IMR-90 (cell line): ENCODE results near the gene TFB1M. TPM values are rescaled to one million over a fixed set of nuclear protein-coding genes. Genes with fewer than 3 reads are reported as not detected.

ENCODE experiments used
- ATAC-seq: fragments of 200-7000 bp; cut with Tn5 transposase; 2 replicates; pipeline ENCODE4 v1.9.1; 2020; ENCODE audit warnings: low read depth, mild to moderate bottlenecking, moderate library complexity
- BruUV-seq: library from RNA; stranded (reverse); fragments of 400-500 nt; replicated peaks from 2 replicates; lab custom pipeline; 2021; lab: Mats Ljungman, UMichigan
- CTCF ChIA-PET: fragments of 300-600 bp; formaldehyde crosslinking; extraction: SDS; loops from one replicate; lab custom pipeline; 2021; ENCODE audit warnings: antibody characterized with exemption; lab: Yijun Ruan, JAX
- POLR2A ChIA-PET: fragments of 300-600 bp; sonication (Branson Sonifier 250); formaldehyde crosslinking; loops from one replicate; lab custom pipeline; 2022; ENCODE audit warnings: antibody characterized with exemption; ENCODE audit not compliant: unreplicated experiment; lab: Charles Lee
- DNase-seq: peaks from one replicate; pipeline ENCODE4 v3.0.0; 2013
- H2AFZ ChIP-seq: replicated peaks from 2 replicates; pipeline ENCODE3; 2013; ENCODE audit warnings: low read length, mild to moderate bottlenecking; ENCODE audit not compliant: poor library complexity
- H2AK5ac ChIP-seq: 2 replicates; pipeline ENCODE4 v1.6.1; 2013; ENCODE audit warnings: low read depth, low read length, inconsistent platforms
- H2AK9ac ChIP-seq: replicated peaks from 2 replicates; pipeline ENCODE3; 2013; ENCODE audit warnings: mild to moderate bottlenecking, low read depth, low read length, moderate library complexity; ENCODE audit not compliant: poor library complexity
- H2BK120ac ChIP-seq: 2 replicates; pipeline ENCODE4 v1.6.1; 2013; ENCODE audit warnings: low read depth, low read length, inconsistent platforms
- H2BK15ac ChIP-seq: 3 replicates; pipeline ENCODE4 v1.6.1; 2013; ENCODE audit warnings: low read depth, low read length, inconsistent platforms
- H2BK20ac ChIP-seq: 2 replicates; pipeline ENCODE4 v1.6.1; 2013; ENCODE audit warnings: low read depth, mild to moderate bottlenecking, inconsistent platforms, low read length, moderate library complexity
- H2BK5ac ChIP-seq: 2 replicates; pipeline ENCODE4 v1.6.1; 2013; ENCODE audit warnings: mild to moderate bottlenecking, low read depth, low read length, inconsistent platforms; ENCODE audit not compliant: poor library complexity, severe bottlenecking
- H3K14ac ChIP-seq: replicated peaks from 2 replicates; pipeline ENCODE4 v1.6.1; 2013; ENCODE audit warnings: low read depth, low read length, inconsistent platforms
- H3K18ac ChIP-seq: 2 replicates; pipeline ENCODE4 v1.6.1; 2013; ENCODE audit warnings: low read depth, low read length, control low read depth
- H3K23ac ChIP-seq: 2 replicates; pipeline ENCODE4 v1.6.1; 2013; ENCODE audit warnings: low read depth, low read length, inconsistent platforms
- H3K27ac ChIP-seq: 2 replicates; pipeline ENCODE4 v1.5.1; 2013; ENCODE audit warnings: mild to moderate bottlenecking, control low read depth, low read length; ENCODE audit not compliant: insufficient read depth
- H3K27me3 ChIP-seq: 2 replicates; pipeline ENCODE4 v1.6.1; 2013; ENCODE audit warnings: low read length; ENCODE audit not compliant: control insufficient read depth, insufficient read depth
- H3K36me3 ChIP-seq: 2 replicates; pipeline ENCODE4 v1.6.1; 2013; ENCODE audit warnings: low read length, mixed read lengths; ENCODE audit not compliant: control insufficient read depth, insufficient read depth
- H3K4ac ChIP-seq: 2 replicates; pipeline ENCODE4 v1.6.1; 2013; ENCODE audit warnings: low read depth, low read length, inconsistent platforms
- H3K4me1 ChIP-seq: 2 replicates; pipeline ENCODE4 v1.6.1; 2013; ENCODE audit warnings: low read length, mixed read lengths; ENCODE audit not compliant: control insufficient read depth, insufficient read depth
- H3K4me2 ChIP-seq: 2 replicates; pipeline ENCODE4 v1.6.1; 2013; ENCODE audit warnings: low read depth, mild to moderate bottlenecking, control low read depth, low read length, moderate library complexity
- H3K4me3 ChIP-seq: 2 replicates; pipeline ENCODE4 v1.5.1; 2013; ENCODE audit warnings: low read depth, mild to moderate bottlenecking, control low read depth, low read length, moderate library complexity; ENCODE audit not compliant: insufficient read depth
- H3K56ac ChIP-seq: 2 replicates; pipeline ENCODE4 v1.6.1; 2013; ENCODE audit warnings: low read length, inconsistent platforms; ENCODE audit not compliant: insufficient read depth; ENCODE audit errors: extremely low read depth
- H3K79me1 ChIP-seq, 2 experiments: 2 replicates each; pipeline ENCODE4 v1.6.1; 2013; ENCODE audit warnings: low read length in 2 of 2, inconsistent platforms in 1 of 2, low read depth in 1 of 2
- H3K9ac ChIP-seq: 2 replicates; pipeline ENCODE4 v1.6.1; 2013; ENCODE audit warnings: low read depth, low read length, control low read depth
- H3K9me1 ChIP-seq: 2 replicates; pipeline ENCODE4 v1.6.1; 2013; ENCODE audit warnings: low read length, inconsistent platforms; ENCODE audit not compliant: insufficient read depth
- H3K9me3 ChIP-seq: 2 replicates; pipeline ENCODE4 v1.6.1; 2013; ENCODE audit warnings: low read length; ENCODE audit not compliant: control insufficient read depth, insufficient read depth
- H4K20me1 ChIP-seq: 2 replicates; pipeline ENCODE4 v1.6.1; 2013; ENCODE audit warnings: low read length, inconsistent platforms; ENCODE audit not compliant: insufficient read depth
- H4K5ac ChIP-seq: 2 replicates; pipeline ENCODE4 v1.6.1; 2013; ENCODE audit warnings: mild to moderate bottlenecking, low read depth, low read length, control low read depth
- H4K8ac ChIP-seq, 2 experiments: 2 replicates each; pipeline ENCODE4 v1.6.1; 2013; ENCODE audit warnings: low read depth in 2 of 2, low read length in 2 of 2, control low read depth in 1 of 2, inconsistent platforms in 1 of 2
- H4K91ac ChIP-seq: 2 replicates; pipeline ENCODE4 v1.6.1; 2013; ENCODE audit warnings: low read depth, low read length, inconsistent platforms; ENCODE audit not compliant: insufficient read depth
- BHLHE40 ChIP-seq: fragments of 150-350 bp; IDR thresholded peaks from 2 replicates; pipeline ENCODE4 v1.6.1; 2016; ENCODE audit warnings: mild to moderate bottlenecking, low read depth, low read length
- CEBPB ChIP-seq: IDR thresholded peaks from 2 replicates; pipeline ENCODE4 v1.6.1; 2012; ENCODE audit warnings: low read depth, low read length, improper control_type of control experiment
- CHD1 ChIP-seq: IDR thresholded peaks from 2 replicates; pipeline ENCODE4 v1.6.1; 2012; ENCODE audit warnings: low read depth, low read length, improper control_type of control experiment
- FOS ChIP-seq: fragments of 150-350 bp; IDR thresholded peaks from 2 replicates; pipeline ENCODE4 v1.6.1; 2016; ENCODE audit warnings: low read depth, low read length
- MAFK ChIP-seq: IDR thresholded peaks from 2 replicates; pipeline ENCODE4 v1.6.1; 2012; ENCODE audit warnings: low read depth, low read length, improper control_type of control experiment
- MAZ ChIP-seq: IDR thresholded peaks from 2 replicates; pipeline ENCODE4 v1.6.1; 2012; ENCODE audit warnings: low read depth, mild to moderate bottlenecking, low read length, improper control_type of control experiment, moderate library complexity, borderline replicate concordance
- MXI1 ChIP-seq: IDR thresholded peaks from 2 replicates; pipeline ENCODE4 v1.6.1; 2012; ENCODE audit warnings: low read depth, mild to moderate bottlenecking, low read length, moderate library complexity, borderline replicate concordance
- NFE2L2 ChIP-seq: fragments of 150-350 bp; IDR thresholded peaks from 2 replicates; pipeline ENCODE4 v1.6.1; 2016; ENCODE audit warnings: low read depth, mild to moderate bottlenecking, low read length
- POLR2A ChIP-seq: IDR thresholded peaks from 2 replicates; pipeline ENCODE4 v1.6.1; 2012; ENCODE audit warnings: mild to moderate bottlenecking, low read depth, low read length
- RAD21 ChIP-seq: IDR thresholded peaks from 2 replicates; pipeline ENCODE4 v1.6.1; 2012; ENCODE audit warnings: low read length, improper control_type of control experiment
- RCOR1 ChIP-seq: IDR thresholded peaks from 2 replicates; pipeline ENCODE4 v1.6.1; 2012; ENCODE audit warnings: mild to moderate bottlenecking, low read length, improper control_type of control experiment; ENCODE audit not compliant: insufficient replicate concordance
- RFX5 ChIP-seq: IDR thresholded peaks from 2 replicates; pipeline ENCODE4 v1.8.0; 2012; ENCODE audit warnings: low read depth, mild to moderate bottlenecking, low read length, moderate library complexity
- SMC3 ChIP-seq: fragments of 150-350 bp; IDR thresholded peaks from 2 replicates; pipeline ENCODE4 v1.6.1; 2016; ENCODE audit warnings: low read depth, mild to moderate bottlenecking, antibody characterized with exemption, low read length, moderate library complexity
- WGBS, 2 experiments: methylation state at CpG; one replicate each; pipeline versions ENCODE4 v1.1.5 to v1.1.7; 2013; ENCODE audit warnings: missing lambda C conversion rate in 2 of 2; ENCODE audit not compliant: insufficient read length in 1 of 2; ENCODE audit errors: extremely low coverage in 2 of 2; 5-methylcytosine and 5-hydroxymethylcytosine counted together
- dilution Hi-C: fragments of 300-500 bp; cut with HindIII; formaldehyde crosslinking; loops from one replicate; pipeline ENCODE4 v1.14.3; 2018; ENCODE audit warnings: low sequenced_read_pairs; ENCODE audit not compliant: unreplicated experiment
- in situ Hi-C: fragments of 300-500 bp; cut with MboI; formaldehyde crosslinking; loops from 3 replicates; pipeline ENCODE4 v1.14.3; 2019; ENCODE audit warnings: low sequenced_read_pairs, inconsistent platforms, mixed read lengths
- intact Hi-C: fragments of 100-400 bp; cut with micrococcal nuclease; formaldehyde crosslinking; loops from 2 replicates; pipeline ENCODE4 v1.10.0; 2022
- polyA plus RNA-seq, 3 experiments: library from polyadenylated mRNA; depleted of rRNA; stranded (reverse); fragments of >200 nt; gene quantifications; 2 replicates each; pipeline ENCODE4 v1.2.3, GENCODE V29; 2012; ENCODE audit warnings: low replicate concordance in 1 of 3
- total RNA-seq: library from RNA; depleted of rRNA; stranded (reverse); fragments of >200 nt; gene quantifications from 2 replicates; pipeline ENCODE4 v1.2.3, GENCODE V29; 2012
- TF ChIP-seq, protein P1 (sequence below): fragments of 150-350 bp; IDR thresholded peaks from 2 replicates; pipeline ENCODE4 v1.6.1; 2016; ENCODE audit warnings: low read depth, mild to moderate bottlenecking, low read length, moderate library complexity, borderline replicate concordance
- TF ChIP-seq, protein P2 (sequence below): conservative IDR thresholded peaks from 2 replicates; pipeline ENCODE4 v1.5.1; 2012; ENCODE audit warnings: mild to moderate bottlenecking, low read depth, low read length, improper control_type of control experiment
- TF ChIP-seq, protein P3 (sequence below): fragments of 150-350 bp; IDR thresholded peaks from 2 replicates; pipeline ENCODE4 v1.6.1; 2017; ENCODE audit warnings: mild to moderate bottlenecking, antibody characterized with exemption, low read length, low read depth

Gene TFB1M
- total and polyA plus RNA-seq, 2 of the 4 experiments (the other 2 are of a cell fraction), result 18.1 to 22.4 TPM

DNA sequence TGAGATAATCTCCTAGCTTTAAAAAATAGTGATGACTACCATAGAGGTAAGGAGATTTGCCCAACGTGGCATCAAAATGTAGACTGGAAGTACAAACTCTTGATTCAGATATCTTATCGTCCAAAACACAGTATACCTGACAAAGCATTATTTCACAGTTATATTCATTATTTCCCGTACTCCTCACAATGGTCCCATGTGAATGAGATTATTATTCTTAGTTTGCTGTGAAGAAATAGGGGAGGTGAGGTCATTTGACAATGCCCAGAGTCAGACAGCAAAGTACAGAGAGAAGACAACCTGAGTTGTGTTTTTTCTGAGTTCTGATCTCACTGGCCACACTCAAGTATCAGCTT, 1.2 kb upstream of the TFB1M start:
- Histone ChIP-seq H3K4me3 (no peak overlapping the region; the same call in 1 of the 2 replicates), H4K8ac (peak overlapping the region; percentile 12 to 63; a peak in 2 of 4 replicates), H3K4me2 (peak overlapping the region; percentile 82; the same call in 1 of the 2 replicates), H3K79me1 (peaks cover 10 to 19% of the 10 kb centered on the region in 2 experiments; a peak in 3 of 4 replicates), H3K18ac (no peak overlapping the region), H2BK120ac (peak overlapping the region; percentile 39; the same call in 1 of the 2 replicates), H2AK9ac (no peak overlapping the region), H2BK5ac (peak overlapping the region; percentile 81), H3K9me3 (no peaks in the 10 kb centered on the region), H2AK5ac (no peak overlapping the region), H2BK20ac (no peak overlapping the region), H3K56ac (no peak overlapping the region), H3K27ac (no peak overlapping the region), H3K36me3 (no peaks in the 10 kb centered on the region), H4K20me1 (no peaks in the 10 kb centered on the region), H2AFZ (no peak overlapping the region), H3K23ac (peak overlapping the region; percentile 6; the same call in 1 of the 2 replicates), H4K5ac (peak overlapping the region; percentile 49; the same call in 1 of the 2 replicates), H3K9me1 (no peaks in the 10 kb centered on the region), H2BK15ac (no peak overlapping the region), H3K4me1 (peaks cover 4% of the 10 kb centered on the region), H3K9ac (peak overlapping the region; percentile 70; the same call in 1 of the 2 replicates), H3K27me3 (no peaks in the 10 kb centered on the region), H3K4ac (no peak overlapping the region), H3K14ac (no peak overlapping the region), H4K91ac (no peak overlapping the region)
- DNase-seq, result no peak
- dilution Hi-C loops (no loop called here), in situ Hi-C loops (no loop called here), intact Hi-C loops (loop anchor here (5.0 kb wide), 1 partner anchor 638 kb away; no protein-coding TSS in a partner anchor)
- BruUV-seq, result no TSS peak
- POLR2A ChIA-PET, result interaction anchor here (0.6 kb wide), 1 partner anchor 18 kb away, joined by 3 read pairs; no protein-coding TSS in a partner anchor
- CTCF ChIA-PET, result interaction anchor here (0.6 to 0.9 kb wide), 3 partner anchors 11 to 650 kb away, joined by 3 to 6 read pairs (median 5); no protein-coding TSS in a partner anchor
- TF ChIP-seq NFE2L2, result no peak
- TF ChIP-seq RCOR1, result no peak
- TF ChIP-seq RAD21, result no peak
- TF ChIP-seq CEBPB, result no peak
- TF ChIP-seq MAZ, result no peak
- TF ChIP-seq CHD1, result no peak
- no peak for TF ChIP-seq BHLHE40
- TF ChIP-seq POLR2A, result no peak
- TF ChIP-seq MAFK, result no peak
- TF ChIP-seq, protein P1, sequence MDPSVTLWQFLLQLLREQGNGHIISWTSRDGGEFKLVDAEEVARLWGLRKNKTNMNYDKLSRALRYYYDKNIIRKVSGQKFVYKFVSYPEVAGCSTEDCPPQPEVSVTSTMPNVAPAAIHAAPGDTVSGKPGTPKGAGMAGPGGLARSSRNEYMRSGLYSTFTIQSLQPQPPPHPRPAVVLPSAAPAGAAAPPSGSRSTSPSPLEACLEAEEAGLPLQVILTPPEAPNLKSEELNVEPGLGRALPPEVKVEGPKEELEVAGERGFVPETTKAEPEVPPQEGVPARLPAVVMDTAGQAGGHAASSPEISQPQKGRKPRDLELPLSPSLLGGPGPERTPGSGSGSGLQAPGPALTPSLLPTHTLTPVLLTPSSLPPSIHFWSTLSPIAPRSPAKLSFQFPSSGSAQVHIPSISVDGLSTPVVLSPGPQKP, result no peak
- TF ChIP-seq SMC3, result no peak
- TF ChIP-seq FOS, result no peak
- TF ChIP-seq, protein P2, sequence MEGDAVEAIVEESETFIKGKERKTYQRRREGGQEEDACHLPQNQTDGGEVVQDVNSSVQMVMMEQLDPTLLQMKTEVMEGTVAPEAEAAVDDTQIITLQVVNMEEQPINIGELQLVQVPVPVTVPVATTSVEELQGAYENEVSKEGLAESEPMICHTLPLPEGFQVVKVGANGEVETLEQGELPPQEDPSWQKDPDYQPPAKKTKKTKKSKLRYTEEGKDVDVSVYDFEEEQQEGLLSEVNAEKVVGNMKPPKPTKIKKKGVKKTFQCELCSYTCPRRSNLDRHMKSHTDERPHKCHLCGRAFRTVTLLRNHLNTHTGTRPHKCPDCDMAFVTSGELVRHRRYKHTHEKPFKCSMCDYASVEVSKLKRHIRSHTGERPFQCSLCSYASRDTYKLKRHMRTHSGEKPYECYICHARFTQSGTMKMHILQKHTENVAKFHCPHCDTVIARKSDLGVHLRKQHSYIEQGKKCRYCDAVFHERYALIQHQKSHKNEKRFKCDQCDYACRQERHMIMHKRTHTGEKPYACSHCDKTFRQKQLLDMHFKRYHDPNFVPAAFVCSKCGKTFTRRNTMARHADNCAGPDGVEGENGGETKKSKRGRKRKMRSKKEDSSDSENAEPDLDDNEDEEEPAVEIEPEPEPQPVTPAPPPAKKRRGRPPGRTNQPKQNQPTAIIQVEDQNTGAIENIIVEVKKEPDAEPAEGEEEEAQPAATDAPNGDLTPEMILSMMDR, result no peak
- no peak for TF ChIP-seq MXI1
- TF ChIP-seq RFX5, result no peak
- TF ChIP-seq, protein P3, sequence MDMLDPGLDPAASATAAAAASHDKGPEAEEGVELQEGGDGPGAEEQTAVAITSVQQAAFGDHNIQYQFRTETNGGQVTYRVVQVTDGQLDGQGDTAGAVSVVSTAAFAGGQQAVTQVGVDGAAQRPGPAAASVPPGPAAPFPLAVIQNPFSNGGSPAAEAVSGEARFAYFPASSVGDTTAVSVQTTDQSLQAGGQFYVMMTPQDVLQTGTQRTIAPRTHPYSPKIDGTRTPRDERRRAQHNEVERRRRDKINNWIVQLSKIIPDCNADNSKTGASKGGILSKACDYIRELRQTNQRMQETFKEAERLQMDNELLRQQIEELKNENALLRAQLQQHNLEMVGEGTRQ, result no peak
- WGBS, 2 experiments, result no CpG with 5 or more reads among the region's 3 CpGs
- no peak for ATAC-seq
